ENCODE measurements around the gene GAMT. TPM values are rescaled to one million over a fixed set of nuclear protein-coding genes. Genes with fewer than 3 reads are reported as not detected.
"Not testable (repeated sequence)": the region's sequence is repeated elsewhere in the genome, so short reads cannot be mapped to it uniquely, and the experiment has no call there.

Gene GAMT
- total RNA-seq, 2 experiments from 2014 or later: 21.0 to 21.1 TPM

- Mint-ChIP-seq H3K4me3 (peak overlapping the region; percentile 99), H3K27me3 (no peaks in the 10 kb centered on the region), H3K4me1 (ENCODE audit: low read depth) (peaks cover 43% of the 10 kb centered on the region), H3K27ac (peak overlapping the region; percentile 56), H3K36me3 (peaks cover 44% of the 10 kb centered on the region), H3K9me3 (no peaks in the 10 kb centered on the region)
- intact Hi-C loops (cut with micrococcal nuclease): no loop called here
- POLR2A ChIA-PET: interaction anchor here (1.4 kb wide), 1 partner anchor 30 kb away, joined by 4 read pairs; no protein-coding TSS in a partner anchor
- DNase-seq: no peak
- CTCF ChIA-PET: no interaction called here
These were observed 39.1 kb upstream of the GAMT start for GRCh38 chr19:1440418-1440801.

- peaks cover 47% of the 10 kb centered on the region for H3K36me3 Mint-ChIP-seq
- CTCF ChIA-PET, DNase-seq, H3K9me3 Mint-ChIP-seq, H3K27me3 Mint-ChIP-seq: not testable (repeated sequence)
- POLR2A ChIA-PET: interaction anchor here (1.4 kb wide), 1 partner anchor 31 kb away, joined by 4 read pairs; no protein-coding TSS in a partner anchor
- H3K27ac Mint-ChIP-seq: peak overlapping the region; percentile 98
- intact Hi-C loops (cut with micrococcal nuclease): loop anchor here (2.0 to 5.0 kb wide), 2 partner anchors 33 kb away; partner anchors contain the start of gene DAZAP1
- H3K4me3 Mint-ChIP-seq: peak overlapping the region; percentile 99
- peaks cover 37% of the 10 kb centered on the region for H3K4me1 Mint-ChIP-seq (ENCODE audit: low read depth)
These were observed 38.4 kb upstream of the GAMT start for GRCh38 chr19:1439525-1440417.

- CTCF ChIA-PET: interaction anchor here (0.7 kb wide), 1 partner anchor 39 kb away, joined by 3 read pairs; no protein-coding TSS in a partner anchor
- POLR2A ChIA-PET: no interaction called here
These were observed 37.6 kb upstream of the GAMT start for GRCh38 chr19:1438933-1439354.

GRCh38 chr19:1438035-1438932 is 36.9 kb upstream of the GAMT start, which contains the start of gene RPS15:
RPS15 (plus strand) TSS chr19:1438396; CDS start chr19:1438426, 30 bp downstream.
- POLR2A ChIA-PET: interaction anchor here (0.7 kb wide), 1 partner anchor 40 kb away, joined by 3 read pairs; no protein-coding TSS in a partner anchor
- H3K9me3 Mint-ChIP-seq: no peaks in the 10 kb centered on the region
- intact Hi-C loops (cut with micrococcal nuclease): loop anchor here (2.0 to 5.0 kb wide), 2 partner anchors 31 to 34 kb away; partner anchors contain the start of gene DAZAP1
- peaks cover 47% of the 10 kb centered on the region for H3K36me3 Mint-ChIP-seq
- CTCF ChIA-PET: interaction anchor here (0.7 to 1.0 kb wide), 4 partner anchors 26 to 159 kb away, joined by 3 read pairs; no protein-coding TSS in a partner anchor
- H3K27me3 Mint-ChIP-seq: no peaks in the 10 kb centered on the region
- peak; percentile 97 for DNase-seq
- peak within 1 kb of the TSS; percentile 99 for H3K4me3 Mint-ChIP-seq
- peak within 1 kb of the TSS; percentile 98 for H3K27ac Mint-ChIP-seq
- H3K4me1 Mint-ChIP-seq (ENCODE audit: low read depth): peaks cover 36% of the 10 kb centered on the region

More at GRCh38 chr19:1438933-1439354, 37.6 kb upstream of the GAMT start:
- Mint-ChIP-seq H3K4me3 (peak overlapping the region; percentile 99), H3K27ac (peak overlapping the region; percentile 98), H3K36me3 (peaks cover 47% of the 10 kb centered on the region), H3K27me3 (no peaks in the 10 kb centered on the region), H3K4me1 (ENCODE audit: low read depth) (peaks cover 36% of the 10 kb centered on the region), H3K9me3 (no peaks in the 10 kb centered on the region)
- no peak for DNase-seq
- intact Hi-C loops (cut with micrococcal nuclease): loop anchor here (2.0 to 5.0 kb wide), 2 partner anchors 32 to 33 kb away; partner anchors contain the start of gene DAZAP1

- Mint-ChIP-seq H3K4me1 (ENCODE audit: low read depth) (peaks cover 36% of the 10 kb centered on the region), H3K27ac (no peak overlapping the region), H3K36me3 (peaks cover 49% of the 10 kb centered on the region), H3K27me3 (no peaks in the 10 kb centered on the region), H3K4me3 (no peak overlapping the region), H3K9me3 (no peaks in the 10 kb centered on the region)
- ChIA-PET CTCF (interaction anchor here (0.8 to 1.6 kb wide), 4 partner anchors 25 to 158 kb away, joined by 3 to 4 read pairs (median 3); no protein-coding TSS in a partner anchor), POLR2A (interaction anchor here (0.7 kb wide), 1 partner anchor 40 kb away, joined by 3 read pairs; no protein-coding TSS in a partner anchor)
- no peak for DNase-seq
- intact Hi-C loops (cut with micrococcal nuclease): loop anchor here (2.0 to 5.0 kb wide), 2 partner anchors 31 to 35 kb away; partner anchors contain the start of gene DAZAP1
These were observed 36.3 kb upstream of the GAMT start for GRCh38 chr19:1437609-1438008.

GRCh38 chr19:1435378-1435989 is 34.1 kb upstream of the GAMT start:
- ChIA-PET POLR2A (no interaction called here), CTCF (no interaction called here)
- Mint-ChIP-seq H3K27ac (no peak overlapping the region), H3K9me3 (no peaks in the 10 kb centered on the region), H3K36me3 (peaks cover 37% of the 10 kb centered on the region), H3K4me3 (no peak overlapping the region), H3K4me1 (ENCODE audit: low read depth) (peaks cover 18% of the 10 kb centered on the region), H3K27me3 (no peaks in the 10 kb centered on the region)
- intact Hi-C loops (cut with micrococcal nuclease): loop anchor here (5.0 kb wide), 1 partner anchor 37 kb away; no protein-coding TSS in a partner anchor
- DNase-seq: no peak

GRCh38 chr19:1434577-1435060 is 33.3 kb upstream of the GAMT start:
- Mint-ChIP-seq H3K27ac (no peak overlapping the region), H3K9me3 (no peaks in the 10 kb centered on the region), H3K4me3 (no peak overlapping the region), H3K36me3 (peaks cover 30% of the 10 kb centered on the region), H3K27me3 (no peaks in the 10 kb centered on the region), H3K4me1 (ENCODE audit: low read depth) (peaks cover 11% of the 10 kb centered on the region)
- intact Hi-C loops (cut with micrococcal nuclease): loop anchor here (5.0 kb wide), 1 partner anchor 38 kb away; no protein-coding TSS in a partner anchor
- ChIA-PET POLR2A (no interaction called here), CTCF (no interaction called here)
- no peak for DNase-seq

GRCh38 chr19:1434040-1434366 is 32.7 kb upstream of the GAMT start:
- H3K27me3 Mint-ChIP-seq: no peaks in the 10 kb centered on the region
- no peak for DNase-seq
- H3K27ac Mint-ChIP-seq: no peak overlapping the region
- intact Hi-C loops (cut with micrococcal nuclease): no loop called here
- peaks cover 9% of the 10 kb centered on the region for H3K4me1 Mint-ChIP-seq (ENCODE audit: low read depth)
- CTCF ChIA-PET: no interaction called here
- POLR2A ChIA-PET: no interaction called here
- H3K36me3 Mint-ChIP-seq: peaks cover 24% of the 10 kb centered on the region
- no peak overlapping the region for H3K4me3 Mint-ChIP-seq
- H3K9me3 Mint-ChIP-seq: no peaks in the 10 kb centered on the region

GRCh38 chr19:1433119-1434039 is 32.0 kb upstream of the GAMT start:
- intact Hi-C loops (cut with micrococcal nuclease): no loop called here
- ChIA-PET POLR2A (no interaction called here), CTCF (no interaction called here)
- no peak for DNase-seq
- Mint-ChIP-seq H3K4me1 (ENCODE audit: low read depth) (peaks cover 9% of the 10 kb centered on the region), H3K36me3 (peaks cover 22% of the 10 kb centered on the region), H3K27ac (no peak overlapping the region), H3K9me3 (no peaks in the 10 kb centered on the region), H3K4me3 (no peak overlapping the region), H3K27me3 (no peaks in the 10 kb centered on the region)

- no peaks in the 10 kb centered on the region for H3K9me3 Mint-ChIP-seq
- H3K4me3 Mint-ChIP-seq: no peak overlapping the region
- ChIA-PET POLR2A (no interaction called here), CTCF (no interaction called here)
- peaks cover 22% of the 10 kb centered on the region for H3K36me3 Mint-ChIP-seq
- no peak for DNase-seq
- H3K27me3 Mint-ChIP-seq: no peaks in the 10 kb centered on the region
- H3K27ac Mint-ChIP-seq: no peak overlapping the region
- intact Hi-C loops (cut with micrococcal nuclease): no loop called here
- H3K4me1 Mint-ChIP-seq (ENCODE audit: low read depth): peaks cover under 1% of the 10 kb centered on the region
These were observed 31.2 kb upstream of the GAMT start for GRCh38 chr19:1432507-1432887.
